ENCODE data around the gene SHISA9. TPM values are rescaled to one million over a fixed set of nuclear protein-coding genes. Genes with fewer than 3 reads are reported as not detected.

SHISA9 gene
- total RNA-seq, 3 donors from 2014 or later (not counting 1 experiment from before 2014, with no cell fraction given) = 0.05 TPM; not detected in 2

GRCh38 chr16:13171313-13171712 is 269.9 kb downstream of the SHISA9 start:
- H3K27me3 ChIP-seq (ENCODE audit: control insufficient read depth, insufficient read depth, low read length) = no peaks in the 10 kb centered on the region
- DNase-seq (no peak), ATAC-seq (no peak)
- intact Hi-C loops (cut with micrococcal nuclease) = no loop called here
- 25% methylated on average over 4 of the region's 4 CpGs for WGBS (ENCODE audit: insufficient coverage)
- no peaks in the 10 kb centered on the region for H3K4me1 ChIP-seq (ENCODE audit: control insufficient read depth, insufficient read depth, low read length)
- TF ChIP-seq CTCF (IDR thresholded peaks at IDR 0.05) = no peak
- no peaks in the 10 kb centered on the region for H3K36me3 ChIP-seq (ENCODE audit: control insufficient read depth, insufficient read depth, low read length)
- Mint-ChIP-seq H3K36me3 (no peaks in the 10 kb centered on the region), H3K27me3 (ENCODE audit: low read depth in 2 of 2) (peaks cover 0 to 3% of the 10 kb centered on the region in 2 donors), H3K27ac (no peak overlapping the region), H3K4me1 (no peaks in the 10 kb centered on the region), H3K4me3 (no peak overlapping the region), H3K9me3 (peaks cover 9 to 11% of the 10 kb centered on the region in 2 donors)
- no peaks in the 10 kb centered on the region for H3K9me3 ChIP-seq (ENCODE audit: control insufficient read depth, insufficient read depth, low read length)
- no peak overlapping the region for H3K4me3 ChIP-seq (ENCODE audit: low read length)
- no peak overlapping the region for H3K27ac ChIP-seq (ENCODE audit: low read length)

GRCh38 chr16:13176711-13177110 is 275.3 kb downstream of the SHISA9 start:
- 49% methylated on average over 2 of the region's 3 CpGs for WGBS (ENCODE audit: insufficient coverage)
- Histone ChIP-seq H3K9me3 (ENCODE audit: control insufficient read depth, insufficient read depth, low read length) (no peaks in the 10 kb centered on the region), H3K4me3 (ENCODE audit: low read length) (no peak overlapping the region), H3K36me3 (ENCODE audit: control insufficient read depth, insufficient read depth, low read length) (no peaks in the 10 kb centered on the region), H3K27ac (ENCODE audit: low read length) (no peak overlapping the region), H3K27me3 (ENCODE audit: control insufficient read depth, insufficient read depth, low read length) (no peaks in the 10 kb centered on the region), H3K4me1 (ENCODE audit: control insufficient read depth, insufficient read depth, low read length) (no peaks in the 10 kb centered on the region)
- H3K27me3 Mint-ChIP-seq (ENCODE audit: low read depth in 2 of 2) = peaks cover 0 to 4% of the 10 kb centered on the region in 2 donors
- TF ChIP-seq CTCF (IDR thresholded peaks at IDR 0.05) = no peak
- H3K36me3 Mint-ChIP-seq = no peaks in the 10 kb centered on the region
- DNase-seq (no peak), ATAC-seq (no peak)
- no peaks in the 10 kb centered on the region for H3K4me1 Mint-ChIP-seq
- H3K4me3 Mint-ChIP-seq = no peak overlapping the region
- H3K9me3 Mint-ChIP-seq = peaks cover 2 to 7% of the 10 kb centered on the region in 2 donors
- no peak overlapping the region for H3K27ac Mint-ChIP-seq
- intact Hi-C loops (cut with micrococcal nuclease) = no loop called here

DNA sequence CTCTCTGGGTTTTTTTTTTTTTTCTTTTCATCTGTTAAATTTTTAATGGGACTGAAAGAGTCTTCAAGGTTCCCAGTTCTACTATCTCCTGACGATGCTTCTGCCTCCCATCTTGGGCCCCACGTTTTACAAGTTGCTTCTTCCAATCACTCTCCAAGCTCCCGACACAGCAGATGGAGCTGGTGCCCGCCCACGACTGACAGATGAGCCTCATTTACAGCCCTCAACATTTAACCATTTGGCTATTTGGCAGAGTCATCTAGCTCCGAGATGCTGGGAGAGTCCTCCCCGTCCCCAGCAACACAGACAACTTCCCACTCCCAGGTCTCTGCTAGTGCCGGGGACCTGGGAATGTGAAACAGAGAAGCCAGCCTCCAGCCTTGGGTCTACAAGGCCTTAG is 276.9 kb downstream of the SHISA9 start:
- Mint-ChIP-seq H3K4me3 (no peak overlapping the region), H3K27me3 (ENCODE audit: low read depth in 2 of 2) (peaks cover 0 to 4% of the 10 kb centered on the region in 2 donors), H3K36me3 (no peaks in the 10 kb centered on the region), H3K27ac (no peak overlapping the region), H3K9me3 (peaks cover 2 to 6% of the 10 kb centered on the region in 2 donors), H3K4me1 (no peaks in the 10 kb centered on the region)
- Histone ChIP-seq H3K36me3 (ENCODE audit: control insufficient read depth, insufficient read depth, low read length) (no peaks in the 10 kb centered on the region), H3K27me3 (ENCODE audit: control insufficient read depth, insufficient read depth, low read length) (no peaks in the 10 kb centered on the region), H3K27ac (ENCODE audit: low read length) (no peak overlapping the region), H3K4me1 (ENCODE audit: control insufficient read depth, insufficient read depth, low read length) (no peaks in the 10 kb centered on the region), H3K9me3 (ENCODE audit: control insufficient read depth, insufficient read depth, low read length) (no peaks in the 10 kb centered on the region), H3K4me3 (ENCODE audit: low read length) (no peak overlapping the region)
- no peak for TF ChIP-seq CTCF (IDR thresholded peaks at IDR 0.05)
- no peak for ATAC-seq
- 18% methylated on average over 8 of the region's 8 CpGs for WGBS (ENCODE audit: insufficient coverage)
- DNase-seq = no peak
- intact Hi-C loops (cut with micrococcal nuclease) = no loop called here

DNA sequence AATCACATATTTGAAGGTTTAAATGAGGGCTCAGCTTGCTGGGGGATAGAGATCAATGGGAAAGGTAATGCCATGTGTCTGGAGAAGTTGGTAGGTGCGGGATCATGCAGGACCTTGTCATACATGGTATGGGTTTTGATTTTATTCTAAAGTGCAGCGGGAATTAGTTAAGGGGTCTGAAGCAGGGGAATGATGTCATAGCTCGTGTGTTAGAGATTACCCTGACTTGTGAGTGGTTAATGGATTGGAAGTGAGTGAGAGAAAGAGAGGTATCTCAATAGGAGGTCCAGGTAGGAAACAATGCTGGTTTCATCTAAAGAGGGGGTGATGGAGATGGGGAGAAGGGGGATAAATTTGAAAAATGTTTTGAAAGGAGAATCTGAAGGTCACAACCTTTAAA is 280.0 kb downstream of the SHISA9 start:
- Histone ChIP-seq H3K36me3 (ENCODE audit: control insufficient read depth, insufficient read depth, low read length) (no peaks in the 10 kb centered on the region), H3K4me3 (ENCODE audit: low read length) (no peak overlapping the region), H3K27ac (ENCODE audit: low read length) (no peak overlapping the region), H3K9me3 (ENCODE audit: control insufficient read depth, insufficient read depth, low read length) (no peaks in the 10 kb centered on the region), H3K27me3 (ENCODE audit: control insufficient read depth, insufficient read depth, low read length) (no peaks in the 10 kb centered on the region), H3K4me1 (ENCODE audit: control insufficient read depth, insufficient read depth, low read length) (no peaks in the 10 kb centered on the region)
- Mint-ChIP-seq H3K4me1 (no peaks in the 10 kb centered on the region), H3K4me3 (no peak overlapping the region), H3K9me3 (peaks cover 2 to 6% of the 10 kb centered on the region in 2 donors), H3K27me3 (ENCODE audit: low read depth in 2 of 2) (no peaks in the 10 kb centered on the region), H3K27ac (no peak overlapping the region), H3K36me3 (no peaks in the 10 kb centered on the region)
- 77% methylated on average over 3 of the region's 3 CpGs for WGBS (ENCODE audit: insufficient coverage)
- no peak for ATAC-seq
- DNase-seq = no peak
- intact Hi-C loops (cut with micrococcal nuclease) = no loop called here
- no peak for TF ChIP-seq CTCF (IDR thresholded peaks at IDR 0.05)
